ENCODE results near the gene C1QL2. TPM values are rescaled to one million over a fixed set of nuclear protein-coding genes. Genes with fewer than 3 reads are reported as not detected.

Gene C1QL2
- total and polyA plus RNA-seq, 8 donors: not detected

GRCh38 chr2:119123389-119123788 lies 35.2 kb downstream of the C1QL2 start:
- peaks cover 0 to 82% (median 4%) of the 10 kb centered on the region in 3 donors for H3K27me3 ChIP-seq
- no peaks in the 10 kb centered on the region for H3K36me3 ChIP-seq
- intact Hi-C loops (cut with DNase I; ENCODE audit: low total_unique reads): no loop called here
- no peak overlapping the region for H3K27ac ChIP-seq
- H3K4me1 ChIP-seq: no peaks in the 10 kb centered on the region
- H3K9me3 ChIP-seq: no peaks in the 10 kb centered on the region
- 52 to 64% (median 56%) methylated on average over 4 to 12 of the region's 12 CpGs for WGBS, 5 donors
- H3K4me3 ChIP-seq: no peak overlapping the region
- DNase-seq: no peak
- TF ChIP-seq EP300 (IDR thresholded peaks at IDR 0.05): no peak
- TF ChIP-seq POLR2AphosphoS5 (IDR thresholded peaks at IDR 0.05): no peak
- TF ChIP-seq CTCF (IDR thresholded peaks at IDR 0.05): no peak
- TF ChIP-seq POLR2A (IDR thresholded peaks at IDR 0.05): no peak

DNA sequence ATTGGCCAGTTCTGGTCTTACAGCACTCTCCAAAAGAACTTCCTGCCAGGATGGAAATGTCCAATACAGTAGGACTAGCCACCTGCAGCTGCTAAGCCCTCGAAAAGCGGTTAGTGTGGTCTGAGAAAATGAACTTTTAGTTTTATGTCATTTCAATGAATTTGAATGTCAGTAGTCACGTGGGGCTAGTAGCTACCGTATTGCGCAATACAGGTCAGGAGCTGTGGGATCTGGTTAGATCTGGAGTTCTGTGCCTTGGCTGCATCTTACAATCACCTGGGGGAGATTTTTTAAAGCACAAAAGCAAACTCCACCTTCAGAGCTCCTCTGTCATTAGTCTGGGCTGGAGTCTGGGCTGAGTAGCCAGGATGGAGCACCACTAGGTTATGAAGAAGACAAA lies 35.9 kb downstream of the C1QL2 start:
- no peak for TF ChIP-seq EP300 (IDR thresholded peaks at IDR 0.05)
- TF ChIP-seq POLR2A (IDR thresholded peaks at IDR 0.05): no peak
- no peak for TF ChIP-seq CTCF (IDR thresholded peaks at IDR 0.05)
- no peak for TF ChIP-seq POLR2AphosphoS5 (IDR thresholded peaks at IDR 0.05)
- Histone ChIP-seq H3K4me3 (no peak overlapping the region), H3K27ac (no peak overlapping the region), H3K9me3 (no peaks in the 10 kb centered on the region), H3K4me1 (no peaks in the 10 kb centered on the region), H3K36me3 (no peaks in the 10 kb centered on the region), H3K27me3 (peaks cover 0 to 80% (median 4%) of the 10 kb centered on the region in 3 donors)
- 76 to 87% (median 84%) methylated on average over 5 of the region's 5 CpGs for WGBS, 5 donors
- no peak for DNase-seq
- intact Hi-C loops (cut with DNase I; ENCODE audit: low total_unique reads): no loop called here

DNA sequence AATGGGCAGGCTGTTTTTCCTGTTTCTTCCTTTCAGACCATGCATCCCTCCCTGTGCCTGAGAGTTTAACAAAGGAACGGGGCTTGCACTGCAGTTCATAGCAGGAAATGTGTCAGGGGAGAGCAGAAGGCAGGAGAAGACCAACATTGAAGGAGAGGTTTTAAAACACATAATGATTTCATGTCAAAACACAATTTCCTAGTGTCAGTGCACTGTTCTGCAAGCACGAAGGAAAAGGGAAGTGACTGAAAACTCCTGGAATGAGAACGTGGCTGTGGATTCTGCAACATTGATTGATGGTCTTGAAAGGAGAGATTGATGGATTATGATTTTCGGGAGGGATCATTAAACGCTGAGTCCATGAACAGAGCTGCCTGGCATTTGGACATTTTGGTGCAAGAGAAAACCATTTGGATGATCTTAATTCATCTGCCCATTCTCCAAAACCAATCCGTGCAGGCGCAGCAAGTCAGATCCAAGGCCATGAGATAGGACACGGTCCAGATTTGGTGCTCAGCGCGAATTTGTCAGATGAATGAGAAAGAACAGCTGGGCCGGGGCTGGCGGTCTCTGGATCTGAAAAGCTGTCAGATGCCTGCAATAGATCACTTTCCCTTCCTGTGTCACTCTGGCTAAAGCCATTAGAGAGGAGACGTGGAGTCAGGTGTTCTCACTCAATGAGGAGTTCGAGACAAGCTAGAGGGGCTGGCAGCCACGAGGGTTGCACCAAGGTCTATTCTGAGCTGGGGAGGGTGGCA lies 38.4 kb downstream of the C1QL2 start:
- intact Hi-C loops (cut with DNase I; ENCODE audit: low total_unique reads): no loop called here
- Histone ChIP-seq H3K4me3 (no peak overlapping the region), H3K36me3 (no peaks in the 10 kb centered on the region), H3K27me3 (peaks cover 0 to 71% (median 0%) of the 10 kb centered on the region in 3 donors), H3K4me1 (no peaks in the 10 kb centered on the region), H3K27ac (no peak overlapping the region), H3K9me3 (no peaks in the 10 kb centered on the region)
- DNase-seq: no peak
- WGBS, 5 donors: 29 to 50% (median 42%) methylated on average over 15 of the region's 15 CpGs
- TF ChIP-seq CTCF (IDR thresholded peaks at IDR 0.05) (no peak), POLR2A (IDR thresholded peaks at IDR 0.05) (no peak), POLR2AphosphoS5 (IDR thresholded peaks at IDR 0.05) (no peak), EP300 (IDR thresholded peaks at IDR 0.05) (no peak)

GRCh38 chr2:119119076-119119785 lies 39.3 kb downstream of the C1QL2 start:
- TF ChIP-seq EP300 (IDR thresholded peaks at IDR 0.05): no peak
- TF ChIP-seq CTCF (IDR thresholded peaks at IDR 0.05): no peak
- TF ChIP-seq POLR2AphosphoS5 (IDR thresholded peaks at IDR 0.05): no peak
- no peak for TF ChIP-seq POLR2A (IDR thresholded peaks at IDR 0.05)
- Histone ChIP-seq H3K9me3 (no peaks in the 10 kb centered on the region), H3K4me3 (no peak overlapping the region), H3K27me3 (peaks cover 0 to 69% (median 0%) of the 10 kb centered on the region in 3 donors), H3K27ac (no peak overlapping the region), H3K4me1 (no peaks in the 10 kb centered on the region), H3K36me3 (no peaks in the 10 kb centered on the region)
- intact Hi-C loops (cut with DNase I; ENCODE audit: low total_unique reads): no loop called here
- DNase-seq: no peak
- WGBS, 5 donors: 36 to 56% (median 48%) methylated on average over 8 of the region's 8 CpGs
